AG04450 (cell line): ENCODE results near the gene HKDC1. TPM values are rescaled to one million over a fixed set of nuclear protein-coding genes. Genes with fewer than 3 reads are reported as not detected.

Experiments used
- CTCF ChIA-PET: fragments of 300-600, 350-600 bp; formaldehyde crosslinking; extraction: SDS; loops from one replicate; lab custom pipeline; 2022; ENCODE audit warnings: antibody characterized with exemption, inconsistent platforms; lab: Charles Lee
- POLR2A ChIA-PET: fragments of 350-600 bp; formaldehyde crosslinking; extraction: SDS; loops from one replicate; lab custom pipeline; 2021; ENCODE audit warnings: antibody characterized with exemption, inconsistent platforms; lab: Yijun Ruan, JAX
- DNase-seq: peaks from one replicate; pipeline ENCODE4 v3.0.0-alpha.2; 2011; ENCODE audit warnings: low read depth, low spot score
- H3K27ac ChIP-seq: one replicate; pipeline ENCODE4 v1.5.1; 2012; ENCODE audit warnings: low read depth, low read length, control low read depth
- H3K27me3 ChIP-seq: one replicate; pipeline ENCODE4 v1.6.0; 2012; ENCODE audit warnings: low read length; ENCODE audit not compliant: control insufficient read depth, insufficient read depth
- H3K4me3 ChIP-seq: 2 replicates; pipeline ENCODE4 v1.5.1; 2011; ENCODE audit warnings: mild to moderate bottlenecking, low read depth, low read length, control low read depth
- H3K9me3 ChIP-seq: 2 replicates; pipeline ENCODE4 v1.5.1; 2012; ENCODE audit warnings: low read length; ENCODE audit not compliant: control insufficient read depth, insufficient read depth
- polyA plus RNA-seq: library from polyadenylated mRNA; depleted of rRNA; stranded (reverse); fragments of >200 nt; gene quantifications from 2 replicates; pipeline ENCODE4 v1.2.3, GENCODE V29; 2011
- TF ChIP-seq, protein P1 (sequence below): IDR thresholded peaks from 2 replicates; pipeline ENCODE4 v1.5.1; 2011; ENCODE audit warnings: low read depth, low read length, control low read depth, inconsistent platforms

HKDC1 gene
- polyA plus RNA-seq, 1 experiment = 0.47 TPM

DNA sequence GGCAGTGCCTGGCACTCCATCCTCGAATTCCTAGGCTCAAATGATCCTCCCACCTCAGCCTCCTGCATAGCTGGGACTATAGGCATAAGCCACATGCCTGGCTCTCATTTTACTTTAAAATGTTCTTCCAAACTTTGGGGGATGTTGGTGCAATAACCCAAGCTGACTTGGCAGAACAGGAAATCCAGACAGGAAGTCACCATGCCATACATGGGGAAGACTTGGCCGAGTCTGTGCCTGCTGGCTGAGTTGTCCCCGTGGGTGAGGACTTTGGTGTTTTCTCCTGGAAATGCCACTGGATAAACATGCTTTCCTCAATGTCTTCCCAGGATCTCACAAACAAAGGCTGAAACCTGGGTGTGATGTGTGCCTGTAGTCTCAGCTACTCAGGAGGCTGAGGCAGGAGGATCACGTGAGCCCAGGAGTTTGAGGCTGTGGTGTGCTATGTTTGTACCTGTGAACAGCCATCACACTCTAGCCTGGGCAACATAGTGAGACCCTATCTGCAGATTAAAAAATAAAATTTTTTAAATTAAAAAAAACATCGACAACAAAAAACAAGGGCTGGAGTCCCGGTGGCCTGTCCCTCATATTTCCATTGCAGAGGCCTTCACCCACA lies 19.8 kb downstream of the HKDC1 start:
- TF ChIP-seq, protein P1, sequence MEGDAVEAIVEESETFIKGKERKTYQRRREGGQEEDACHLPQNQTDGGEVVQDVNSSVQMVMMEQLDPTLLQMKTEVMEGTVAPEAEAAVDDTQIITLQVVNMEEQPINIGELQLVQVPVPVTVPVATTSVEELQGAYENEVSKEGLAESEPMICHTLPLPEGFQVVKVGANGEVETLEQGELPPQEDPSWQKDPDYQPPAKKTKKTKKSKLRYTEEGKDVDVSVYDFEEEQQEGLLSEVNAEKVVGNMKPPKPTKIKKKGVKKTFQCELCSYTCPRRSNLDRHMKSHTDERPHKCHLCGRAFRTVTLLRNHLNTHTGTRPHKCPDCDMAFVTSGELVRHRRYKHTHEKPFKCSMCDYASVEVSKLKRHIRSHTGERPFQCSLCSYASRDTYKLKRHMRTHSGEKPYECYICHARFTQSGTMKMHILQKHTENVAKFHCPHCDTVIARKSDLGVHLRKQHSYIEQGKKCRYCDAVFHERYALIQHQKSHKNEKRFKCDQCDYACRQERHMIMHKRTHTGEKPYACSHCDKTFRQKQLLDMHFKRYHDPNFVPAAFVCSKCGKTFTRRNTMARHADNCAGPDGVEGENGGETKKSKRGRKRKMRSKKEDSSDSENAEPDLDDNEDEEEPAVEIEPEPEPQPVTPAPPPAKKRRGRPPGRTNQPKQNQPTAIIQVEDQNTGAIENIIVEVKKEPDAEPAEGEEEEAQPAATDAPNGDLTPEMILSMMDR = no peak
- ChIA-PET POLR2A (interaction anchor here (0.6 to 1.3 kb wide), 2 partner anchors 153 to 400 kb away, joined by 4 to 5 read pairs; no protein-coding TSS in a partner anchor), CTCF (interaction anchor here (0.7 to 6.0 kb wide), 2 partner anchors 133 to 152 kb away, joined by 4 to 84 read pairs; no protein-coding TSS in a partner anchor)
- Histone ChIP-seq H3K27me3 (peaks cover 6% of the 10 kb centered on the region), H3K27ac (no peak overlapping the region), H3K9me3 (no peaks in the 10 kb centered on the region), H3K4me3 (no peak overlapping the region)
- DNase-seq = no peak

DNA sequence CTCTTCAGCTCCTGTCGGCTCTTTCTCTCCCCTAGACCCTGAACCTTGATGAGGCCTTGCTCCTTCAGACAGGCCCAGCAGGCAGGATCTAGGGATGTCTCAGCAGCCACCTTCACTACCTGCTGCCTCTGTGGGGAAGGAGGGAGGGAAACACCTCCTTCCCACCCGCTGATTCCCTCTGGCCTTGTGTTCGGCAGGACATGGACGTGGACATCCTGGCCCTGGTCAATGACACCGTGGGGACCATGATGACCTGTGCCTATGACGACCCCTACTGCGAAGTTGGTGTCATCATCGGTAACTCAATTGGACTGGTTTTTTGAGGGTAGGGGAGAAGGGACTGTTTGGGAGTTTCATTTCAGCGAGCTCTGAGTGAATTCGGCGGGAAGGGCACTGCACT lies 20.3 kb downstream of the HKDC1 start:
- TF ChIP-seq, protein P1 = no peak
- Histone ChIP-seq H3K27ac (no peak overlapping the region), H3K27me3 (peaks cover 6% of the 10 kb centered on the region), H3K9me3 (no peaks in the 10 kb centered on the region), H3K4me3 (no peak overlapping the region)
- ChIA-PET CTCF (interaction anchor here (6.0 kb wide), 1 partner anchor 152 kb away, joined by 84 read pairs; no protein-coding TSS in a partner anchor), POLR2A (no interaction called here)
- no peak for DNase-seq

DNA sequence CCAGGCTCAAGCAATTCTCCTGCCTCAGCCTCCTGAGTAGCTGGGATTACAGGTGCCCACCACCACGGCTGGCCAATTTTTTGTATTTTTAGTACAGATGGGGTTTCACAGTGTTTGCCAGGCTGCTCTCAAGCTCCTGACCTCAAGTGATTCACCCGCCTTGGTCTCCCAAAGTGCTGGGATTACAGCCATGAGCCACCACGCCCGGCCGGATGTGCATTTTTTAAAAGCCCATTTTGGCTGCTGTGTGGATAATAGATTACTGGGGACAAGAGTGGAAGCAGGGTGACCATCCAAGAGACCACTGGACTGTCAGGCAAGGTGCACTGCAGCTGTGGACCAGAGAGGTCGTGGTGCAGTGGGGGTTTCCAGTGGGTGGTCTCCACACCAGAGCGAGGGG lies 21.4 kb downstream of the HKDC1 start:
- no peak for DNase-seq
- POLR2A ChIA-PET = no interaction called here
- Histone ChIP-seq H3K27ac (no peak overlapping the region), H3K27me3 (peaks cover 12% of the 10 kb centered on the region), H3K9me3 (no peaks in the 10 kb centered on the region), H3K4me3 (no peak overlapping the region)
- TF ChIP-seq, protein P1 = no peak
- CTCF ChIA-PET = interaction anchor here (1.6 kb wide), 1 partner anchor 151 kb away, joined by 7 read pairs; no protein-coding TSS in a partner anchor

DNA sequence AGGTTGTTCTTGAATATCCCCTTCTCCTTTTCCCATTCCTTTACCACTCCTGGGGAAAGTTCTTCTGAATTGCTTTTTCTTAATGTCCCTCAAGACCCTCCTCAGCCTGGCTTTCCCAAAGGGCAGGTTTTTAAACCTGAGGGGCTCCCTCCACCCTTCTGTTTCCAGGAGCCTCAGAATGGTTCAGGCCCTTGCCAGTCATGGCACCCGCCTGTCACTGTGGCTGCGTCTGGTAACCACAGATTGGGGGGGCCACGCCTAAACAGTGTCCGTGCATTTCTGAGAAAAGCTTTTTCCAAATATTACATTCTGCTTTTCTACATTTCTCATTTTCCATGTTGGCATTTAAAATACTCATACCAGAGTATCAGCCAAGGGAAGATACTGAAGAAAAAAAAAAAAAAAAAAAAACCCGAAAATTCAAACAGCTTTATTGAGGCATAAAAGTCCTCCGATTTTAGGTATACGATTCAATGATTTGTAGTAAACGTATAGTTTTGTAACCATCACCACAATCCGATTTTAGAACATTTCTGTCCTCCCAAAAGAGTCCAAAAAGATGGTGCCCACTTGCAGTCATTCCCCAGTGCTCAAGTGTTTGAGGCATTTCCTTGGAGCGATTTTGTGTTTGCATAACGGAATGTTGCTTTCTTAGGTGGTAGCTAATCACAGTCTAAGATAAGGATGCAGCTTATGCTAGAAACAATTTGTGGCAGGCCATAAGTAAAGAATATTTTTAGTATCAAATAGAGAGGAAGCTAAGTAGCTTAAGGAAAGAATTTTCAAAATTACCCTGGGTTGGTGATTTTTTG lies 22.1 kb downstream of the HKDC1 start:
- TF ChIP-seq, protein P1 = no peak
- H3K9me3 ChIP-seq = no peaks in the 10 kb centered on the region
- ChIA-PET CTCF (interaction anchor here (1.1 to 1.6 kb wide), 2 partner anchors 141 to 151 kb away, joined by 4 to 7 read pairs; no protein-coding TSS in a partner anchor), POLR2A (no interaction called here)
- no peak overlapping the region for H3K27ac ChIP-seq
- H3K27me3 ChIP-seq = peaks cover 12% of the 10 kb centered on the region
- DNase-seq = no peak
- H3K4me3 ChIP-seq = no peak overlapping the region
